Hindlimb muscle (tissue), 1 donor: ENCODE data around the gene PIK3CD. TPM values are rescaled to one million over a fixed set of nuclear protein-coding genes. Genes with fewer than 3 reads are reported as not detected.
"Not testable (repeated sequence)": the region's sequence is repeated elsewhere in the genome, so short reads cannot be mapped to it uniquely, and the experiment has no call there.

ENCODE experiments used
- DNase-seq: peaks from one replicate; pipeline ENCODE4 v3.0.0-alpha.2; 2013
- polyA plus RNA-seq: library from polyadenylated mRNA; unstranded; fragments of 120-200 nt; gene quantifications from one replicate; pipeline ENCODE4 v1.2.1, GENCODE V29; 2013; ENCODE audit not compliant: insufficient read length

Gene PIK3CD
- polyA plus RNA-seq, 1 donor, result 4.2 TPM

DNA sequence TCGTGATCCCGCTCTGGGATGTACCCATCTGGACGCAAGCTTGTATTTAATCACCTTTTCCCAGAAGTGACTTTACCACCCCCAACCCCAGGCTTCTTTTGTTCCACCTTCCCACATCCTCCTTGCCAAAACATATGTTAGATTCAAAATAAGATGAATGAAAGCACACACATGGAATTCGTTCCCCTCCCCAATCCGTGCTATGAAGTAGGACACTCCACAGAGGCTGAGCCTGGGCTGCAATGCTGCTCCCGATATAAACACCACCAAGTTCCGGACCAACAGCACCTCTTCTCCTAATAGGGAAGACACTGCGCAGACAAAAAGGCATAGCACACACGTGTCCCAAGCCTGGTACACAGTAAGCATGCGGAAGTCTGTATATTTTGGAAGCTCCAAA, 86.1 kb downstream of the PIK3CD start:
- no peak for DNase-seq

DNA sequence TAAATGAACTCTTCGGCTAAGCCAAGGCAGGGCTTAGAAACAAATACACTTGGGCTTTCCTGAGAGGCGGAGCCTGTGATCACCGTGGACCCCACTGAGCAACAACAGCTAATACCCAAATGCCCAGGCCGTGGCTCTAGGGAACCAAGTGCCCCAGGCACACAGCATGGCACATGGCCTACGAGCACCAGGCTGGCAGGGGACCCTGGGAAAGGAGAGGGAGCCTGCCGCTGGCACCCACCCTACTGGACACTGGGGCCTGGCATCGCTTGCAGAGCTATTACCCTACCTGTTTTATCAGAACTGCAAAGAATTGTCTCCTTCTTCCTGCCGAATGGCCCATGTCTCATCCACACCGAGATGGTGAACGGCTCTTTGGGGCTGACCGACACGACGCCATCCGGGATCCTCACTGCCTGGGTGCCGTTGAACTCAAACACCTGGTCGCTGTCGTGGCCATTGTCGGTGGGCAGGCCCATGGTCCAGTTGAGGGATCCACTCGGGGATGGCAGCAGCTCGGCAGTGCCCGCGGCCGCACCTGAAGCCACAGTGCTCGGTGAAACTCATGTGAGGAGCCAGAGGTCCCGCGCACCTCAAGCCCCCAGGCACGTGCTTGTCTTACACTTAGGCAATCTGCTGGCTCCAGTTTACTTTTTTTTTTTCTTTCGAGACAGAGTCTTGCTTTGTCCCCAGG, 92.7 kb downstream of the PIK3CD start:
- no peak for DNase-seq

DNA sequence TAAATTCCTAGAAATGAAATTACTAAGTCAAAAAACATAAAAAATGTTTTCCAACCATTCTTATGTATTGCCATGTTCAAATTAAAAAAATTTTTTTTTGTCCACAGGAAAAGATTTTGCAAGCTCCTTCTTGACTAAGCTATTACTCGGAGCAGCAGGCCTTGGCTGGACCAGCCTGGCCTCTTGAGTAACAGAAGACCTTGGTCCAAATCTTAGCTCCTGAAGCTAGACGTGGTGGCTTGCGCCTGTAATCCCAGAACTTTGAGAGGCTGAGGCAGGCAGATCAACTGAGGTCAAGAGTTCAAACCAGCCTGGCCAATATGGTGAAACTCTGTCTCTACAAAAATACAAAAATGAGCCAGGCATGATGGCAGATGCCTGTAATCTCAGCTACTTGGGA, 94.7 kb downstream of the PIK3CD start:
- no peak for DNase-seq

DNA sequence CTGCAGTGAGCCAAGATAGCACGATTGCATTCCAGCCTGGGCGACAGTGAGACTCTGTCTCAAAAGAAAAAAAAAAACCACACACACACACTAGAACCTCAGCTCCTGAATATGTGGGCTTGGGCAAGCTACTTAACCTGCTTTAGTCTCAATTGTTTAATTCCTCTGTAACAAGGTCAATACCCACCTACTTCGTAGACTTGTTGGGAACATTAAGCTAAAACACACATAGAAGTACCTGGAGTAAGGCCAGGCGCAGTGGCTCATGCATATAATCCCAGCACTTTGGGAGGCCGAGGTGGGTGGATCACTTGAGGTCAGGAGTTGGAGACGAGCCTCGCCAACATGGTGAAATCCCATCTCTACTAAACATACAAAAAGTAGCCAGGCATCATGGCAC, 95.1 kb downstream of the PIK3CD start:
- no peak for DNase-seq

DNA sequence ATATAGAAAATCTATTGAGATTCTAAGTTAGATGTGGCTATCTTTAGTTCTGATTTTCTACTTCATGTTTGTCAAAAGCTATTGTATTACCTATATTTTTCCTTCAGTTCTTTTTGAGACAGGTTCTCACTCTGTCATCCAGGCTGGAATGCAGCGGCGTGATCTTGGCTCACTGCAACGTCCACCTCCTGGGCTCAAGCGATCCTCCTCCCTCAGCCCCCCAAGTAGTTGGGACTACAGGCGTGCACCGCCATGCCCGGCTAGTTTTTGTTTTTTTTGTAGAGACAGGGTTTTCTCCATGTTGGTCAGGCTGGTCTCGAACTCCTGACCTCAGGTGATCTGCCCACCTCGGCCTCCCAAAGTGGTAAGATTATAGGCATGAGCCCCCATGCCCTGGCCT, 96.9 kb downstream of the PIK3CD start:
- not testable (repeated sequence) for DNase-seq

DNA sequence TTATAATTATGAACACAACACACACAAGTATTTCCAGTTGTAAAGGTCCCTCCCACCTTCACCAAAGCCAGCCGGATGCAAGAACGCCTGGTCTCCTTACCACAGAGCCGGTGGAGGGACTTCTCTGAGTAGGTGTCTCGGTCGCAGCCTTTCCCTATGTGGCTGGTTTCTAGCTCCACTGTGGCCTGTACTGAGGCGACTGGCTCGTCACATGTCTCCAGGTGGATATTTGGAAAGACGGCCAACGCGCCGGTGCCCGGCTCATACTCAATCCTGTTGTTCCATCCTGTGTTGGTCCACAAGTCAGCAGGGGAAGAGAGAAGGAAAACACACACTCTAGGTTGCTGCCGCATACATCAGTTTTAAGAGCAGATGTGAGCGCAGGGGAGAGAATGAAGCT, 97.8 kb downstream of the PIK3CD start:
- no peak for DNase-seq

DNA sequence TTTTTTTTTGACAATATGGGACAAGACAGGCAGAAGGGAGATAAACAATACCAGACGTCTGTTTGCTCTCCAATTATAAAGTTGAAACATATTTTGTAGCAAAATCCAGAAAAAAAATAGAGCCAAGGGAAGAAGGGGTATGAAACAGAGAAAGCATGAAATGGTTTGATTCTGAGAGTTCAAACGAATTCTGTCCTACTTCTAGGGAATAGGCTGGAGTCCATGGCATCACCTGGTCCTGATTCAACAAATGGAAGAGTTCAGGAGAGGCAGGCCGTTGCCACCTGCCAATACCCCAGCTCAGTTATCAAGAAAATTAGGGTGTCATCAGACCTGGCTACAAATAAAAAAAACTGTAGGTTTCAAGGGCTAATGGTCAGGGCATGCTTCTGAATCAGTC, 100.4 kb downstream of the PIK3CD start:
- no peak for DNase-seq

DNA sequence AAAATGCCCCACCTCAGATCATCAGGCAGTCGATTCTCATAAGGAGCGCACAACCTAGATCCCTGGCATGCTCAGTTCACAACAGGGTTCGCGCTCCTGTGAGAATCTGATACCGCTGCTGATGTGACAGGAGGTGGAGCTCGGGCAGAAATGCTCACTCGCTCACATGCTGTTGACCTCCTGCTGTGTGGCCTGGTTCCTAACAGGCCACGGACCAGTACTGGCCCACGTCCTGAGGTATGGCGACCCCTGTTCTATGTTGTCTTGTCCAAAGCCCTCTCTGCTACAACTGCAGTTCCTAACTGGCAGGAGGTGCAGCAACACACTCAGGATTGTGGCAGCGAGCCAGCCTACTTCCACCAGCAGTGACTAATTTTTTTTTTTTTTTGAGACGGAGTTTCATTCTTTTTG, 101.6 kb downstream of the PIK3CD start:
- no peak for DNase-seq

DNA sequence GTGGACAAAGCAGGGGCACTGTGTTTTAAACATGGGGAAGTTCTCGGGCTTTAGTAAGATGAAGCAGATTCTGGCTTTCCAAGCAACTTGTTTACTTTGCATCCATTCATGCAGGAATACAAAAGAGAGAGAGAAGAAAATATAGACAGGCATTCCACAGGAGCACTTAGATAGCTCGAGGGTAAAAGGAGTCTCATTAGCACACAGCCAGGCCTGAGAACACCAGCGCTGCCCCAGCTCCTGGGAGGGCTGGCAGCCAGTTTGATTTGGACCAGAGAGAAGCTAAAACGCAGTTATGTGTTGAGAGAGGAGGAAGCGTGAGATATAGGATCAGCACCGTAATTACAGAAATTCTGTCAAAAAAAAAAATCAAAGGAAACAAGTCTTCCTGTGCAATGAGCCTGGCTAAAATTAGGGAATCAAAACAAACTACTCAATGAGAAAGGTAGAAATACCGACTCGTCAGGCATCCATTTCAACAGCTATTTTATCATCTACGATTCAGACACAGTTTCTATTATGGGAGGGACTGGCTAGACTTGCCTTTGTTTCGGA, 104.0 kb downstream of the PIK3CD start:
- no peak for DNase-seq

DNA sequence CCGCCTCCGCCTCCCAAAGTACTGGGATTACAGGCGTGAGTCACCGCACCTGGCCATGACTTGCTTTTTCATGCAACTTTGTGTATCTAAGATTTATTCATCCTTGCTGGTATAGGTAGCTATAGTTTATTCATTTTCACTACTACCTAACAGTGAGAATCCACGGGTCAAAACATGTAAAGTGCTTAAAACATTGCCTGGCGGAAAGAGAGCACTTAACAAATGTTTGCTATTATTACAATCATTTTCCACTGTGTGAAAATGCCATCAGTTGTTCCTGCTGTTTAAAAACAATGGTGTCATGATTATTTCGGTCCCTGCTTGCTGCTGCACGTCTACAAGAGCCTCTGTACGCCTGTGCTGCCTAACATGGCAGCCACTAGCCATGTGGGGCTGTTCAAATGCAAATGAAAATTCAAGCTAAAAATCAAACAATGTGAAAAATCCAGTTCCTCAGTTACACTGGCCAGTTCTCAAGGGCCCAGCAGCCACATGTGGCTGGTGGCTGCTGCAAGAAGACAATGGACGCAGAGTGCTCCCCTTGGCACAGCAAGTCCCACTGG, 107.1 kb downstream of the PIK3CD start:
- DNase-seq, result no peak

DNA sequence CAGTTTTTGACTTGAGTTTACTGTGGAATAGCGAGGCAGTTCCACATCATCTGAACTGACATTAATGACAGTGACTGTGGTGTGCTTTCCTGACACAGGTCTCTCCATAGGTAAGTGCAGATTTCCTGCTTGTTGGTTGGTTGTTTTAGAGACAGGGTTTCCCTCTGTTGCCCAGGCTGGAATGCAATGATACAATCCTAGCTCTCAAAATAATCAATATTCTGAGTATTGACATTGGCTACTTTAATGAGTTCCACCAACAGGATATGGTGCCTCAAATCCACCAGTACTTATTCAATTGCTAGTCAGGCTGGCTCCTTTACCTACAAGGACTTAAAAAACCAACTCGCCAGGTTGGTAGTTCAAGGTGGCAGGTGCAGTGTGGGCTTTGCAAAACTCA, 108.4 kb downstream of the PIK3CD start:
- no peak for DNase-seq

DNA sequence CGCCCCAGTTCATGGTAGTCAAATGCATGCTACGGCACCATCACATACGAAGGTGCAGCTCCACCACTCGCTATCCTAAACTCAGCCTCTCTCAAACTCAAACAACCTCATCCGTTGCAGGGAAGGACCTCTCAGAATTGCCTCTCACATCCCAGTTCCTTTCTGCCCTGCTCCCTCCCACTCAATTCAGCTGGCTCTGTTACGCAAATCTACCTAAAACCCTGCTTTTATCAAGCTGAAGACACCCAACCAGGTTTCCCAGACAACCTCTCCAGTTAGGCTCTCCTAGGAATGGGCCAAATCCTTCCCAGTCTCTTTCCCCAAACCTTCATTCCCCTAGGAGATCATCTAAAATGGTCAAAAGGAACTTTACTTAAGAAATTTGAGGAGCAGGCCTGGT, 109.3 kb downstream of the PIK3CD start:
- DNase-seq, result no peak

DNA sequence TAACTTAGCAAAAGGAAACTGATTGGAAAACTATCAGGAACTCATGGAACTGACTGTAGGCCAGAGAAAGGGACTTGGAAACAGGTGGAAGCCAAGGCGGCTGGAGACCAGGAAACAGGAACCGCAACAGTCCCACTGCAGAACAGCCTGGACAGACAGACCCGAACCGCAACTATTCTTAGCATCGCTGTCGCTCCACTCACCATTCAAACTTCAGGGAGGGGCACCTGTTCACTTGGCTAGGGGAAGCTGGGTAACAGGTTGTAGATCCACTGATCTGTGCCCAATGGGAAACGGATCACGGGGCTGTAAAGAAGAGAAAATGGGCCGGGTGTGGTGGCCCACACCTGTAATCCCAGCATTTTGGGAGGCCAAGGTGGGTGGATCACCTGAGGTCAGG, 110.3 kb downstream of the PIK3CD start:
- DNase-seq, result no peak

DNA sequence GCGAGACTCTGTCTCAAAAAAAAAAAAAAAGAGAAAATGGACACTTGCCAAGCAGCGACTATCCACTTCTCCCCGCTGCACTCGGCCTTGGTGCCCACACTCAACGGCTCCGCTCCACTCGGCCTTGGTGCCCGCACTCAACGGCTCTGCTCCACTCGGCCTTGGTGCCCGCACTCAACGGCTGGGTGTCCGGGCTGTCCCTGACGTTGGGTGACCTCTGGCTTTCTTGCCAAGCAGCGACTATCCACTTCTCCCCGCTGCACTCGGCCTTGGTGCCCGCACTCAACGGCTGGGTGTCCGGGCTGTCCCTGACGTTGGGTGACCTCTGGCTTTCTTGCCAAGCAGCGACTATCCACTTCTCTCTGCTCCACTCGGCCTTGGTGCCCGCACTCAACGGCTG, 110.9 kb downstream of the PIK3CD start:
- DNase-seq, result not testable (repeated sequence)

DNA sequence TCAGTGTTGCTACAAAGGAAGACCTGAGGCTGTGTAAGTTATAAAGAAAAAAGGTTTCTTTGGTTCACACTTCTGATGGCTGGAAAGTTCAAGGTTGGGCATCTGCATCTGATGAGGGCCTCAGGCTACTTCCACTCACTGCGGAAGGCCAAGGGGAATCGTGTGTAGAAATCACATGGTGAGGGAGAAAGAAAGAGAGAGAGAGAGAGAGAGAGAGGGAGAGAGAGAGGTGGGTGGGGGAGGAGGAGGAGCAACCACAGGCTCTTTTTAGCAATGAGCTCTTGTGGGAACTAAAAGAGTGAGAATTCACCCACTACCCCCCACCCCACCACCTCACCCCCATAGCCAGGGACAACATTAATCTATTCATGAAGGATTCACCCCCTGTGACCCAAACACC, 112.4 kb downstream of the PIK3CD start:
- no peak for DNase-seq

DNA sequence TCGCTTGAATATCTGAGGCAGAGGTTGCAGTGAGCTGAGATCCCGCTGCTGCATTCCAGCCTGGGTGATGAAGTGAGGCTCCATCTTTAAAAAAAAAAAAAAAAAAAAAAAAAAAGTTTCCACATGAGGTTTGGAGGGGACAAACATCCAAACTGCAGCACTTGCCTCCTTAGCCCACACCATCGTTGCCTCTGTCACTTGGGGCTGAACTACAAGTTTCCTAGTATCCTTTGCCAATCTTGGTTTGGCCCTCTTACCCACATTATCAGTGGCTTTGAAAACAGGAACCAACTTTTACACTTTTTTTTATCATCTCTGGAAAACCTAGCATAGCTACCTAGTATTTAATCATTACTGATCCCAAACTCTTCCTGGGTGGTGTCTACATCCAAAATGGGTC, 113.0 kb downstream of the PIK3CD start:
- no peak for DNase-seq

DNA sequence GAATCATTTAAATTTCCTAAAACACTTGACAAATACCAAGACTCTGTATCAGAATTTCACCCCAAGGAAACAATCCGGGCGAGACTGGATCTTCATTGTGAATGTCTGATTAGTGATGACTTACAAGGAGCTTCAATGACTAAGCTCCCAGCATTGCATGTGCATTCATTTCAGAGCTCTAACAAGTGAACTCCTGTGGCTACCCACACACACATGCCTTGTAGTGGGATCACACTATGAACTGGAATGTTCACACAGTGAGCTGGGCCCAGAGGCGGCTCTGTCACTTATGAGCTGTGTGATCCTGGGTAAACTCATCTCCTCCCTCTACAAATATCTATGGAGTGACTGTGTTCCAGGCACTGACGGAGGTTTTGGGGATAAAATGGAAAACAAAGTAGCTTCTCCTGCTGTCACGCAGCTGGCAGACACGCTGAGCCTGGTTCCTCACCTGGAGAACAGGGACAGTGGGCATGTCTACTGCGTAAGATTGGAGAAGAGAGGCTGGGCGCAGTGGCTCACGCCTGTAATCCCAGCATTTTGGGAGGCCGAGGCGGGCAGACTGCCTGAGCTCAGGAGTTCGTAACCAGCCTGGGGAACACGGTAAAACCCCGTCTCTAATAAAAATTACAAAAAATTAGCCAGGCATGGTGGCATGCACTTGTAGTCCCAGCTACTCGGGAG, 115.4 kb downstream of the PIK3CD start:
- DNase-seq, result no peak

DNA sequence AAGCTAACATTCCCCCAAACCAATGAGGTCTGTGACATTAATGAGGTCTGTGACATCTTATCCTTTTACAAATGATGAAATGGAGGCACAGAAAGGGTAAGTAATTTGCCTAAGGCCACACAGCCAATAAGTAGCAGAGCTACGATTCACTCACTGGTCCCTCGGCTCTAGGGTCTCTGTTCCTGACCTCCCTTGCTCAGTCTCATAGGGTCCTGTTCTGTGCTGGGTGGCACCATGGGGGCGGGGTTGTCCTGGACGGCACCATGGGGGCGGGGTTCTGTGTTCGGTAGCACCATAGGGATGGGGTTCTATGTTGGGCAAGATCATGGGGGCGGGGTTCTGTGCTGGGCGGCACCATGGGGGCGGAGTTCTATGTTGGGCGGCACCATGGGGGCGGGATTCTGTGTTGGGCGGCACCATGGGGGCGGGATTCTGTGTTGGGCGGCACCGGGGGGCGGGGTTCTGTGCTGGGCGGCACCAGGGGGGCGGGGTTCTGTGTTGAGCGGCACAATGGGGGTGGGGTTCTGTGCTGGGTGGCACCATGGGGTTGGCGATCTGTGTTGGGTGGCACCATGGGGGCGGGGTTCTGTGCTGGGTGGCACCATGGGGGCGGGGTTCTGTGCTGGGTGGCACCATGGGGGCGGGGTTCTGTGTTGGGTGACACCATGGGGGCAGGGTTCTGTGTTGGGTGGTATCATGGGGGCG, 116.6 kb downstream of the PIK3CD start:
- no peak for DNase-seq

DNA sequence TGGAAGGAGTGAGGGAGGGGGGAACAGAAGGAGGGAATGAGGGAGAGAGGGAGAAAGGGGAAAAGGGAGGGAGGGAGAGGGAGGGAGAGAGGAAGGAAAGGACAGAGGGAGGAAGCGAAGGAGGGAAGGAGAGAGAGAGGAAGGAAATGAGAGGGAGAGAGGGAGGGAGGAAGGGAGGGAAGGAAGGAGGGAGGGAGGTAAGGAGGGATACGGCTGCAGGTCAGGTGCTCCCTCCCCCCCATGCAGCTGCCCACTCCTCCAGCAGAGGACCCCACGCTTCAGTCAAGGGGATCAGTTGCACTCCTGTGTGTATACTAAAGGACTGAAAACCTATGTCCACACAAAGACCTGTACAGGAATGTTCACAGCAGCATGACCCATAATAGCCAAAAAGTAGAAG, 117.5 kb downstream of the PIK3CD start:
- no peak for DNase-seq

DNA sequence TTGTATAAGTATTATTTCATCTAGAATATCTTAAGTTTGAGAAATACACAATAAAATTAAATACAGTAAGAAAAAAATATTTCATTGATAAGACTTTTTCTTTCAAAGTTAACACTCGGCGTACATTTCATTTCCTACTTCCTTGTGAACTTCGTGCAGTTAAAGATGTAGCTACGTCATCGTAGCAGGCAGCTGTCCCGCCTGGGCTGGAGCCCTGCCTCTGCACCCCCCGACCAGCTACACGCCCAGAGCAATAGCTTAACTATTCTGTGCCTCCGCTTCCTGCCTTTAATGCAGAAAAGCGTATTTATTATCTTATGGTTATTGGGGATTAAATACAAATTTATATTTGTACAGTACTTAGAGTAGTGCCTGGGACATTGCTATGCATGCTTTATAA, 118.8 kb downstream of the PIK3CD start:
- DNase-seq, result peak; percentile 32

DNA sequence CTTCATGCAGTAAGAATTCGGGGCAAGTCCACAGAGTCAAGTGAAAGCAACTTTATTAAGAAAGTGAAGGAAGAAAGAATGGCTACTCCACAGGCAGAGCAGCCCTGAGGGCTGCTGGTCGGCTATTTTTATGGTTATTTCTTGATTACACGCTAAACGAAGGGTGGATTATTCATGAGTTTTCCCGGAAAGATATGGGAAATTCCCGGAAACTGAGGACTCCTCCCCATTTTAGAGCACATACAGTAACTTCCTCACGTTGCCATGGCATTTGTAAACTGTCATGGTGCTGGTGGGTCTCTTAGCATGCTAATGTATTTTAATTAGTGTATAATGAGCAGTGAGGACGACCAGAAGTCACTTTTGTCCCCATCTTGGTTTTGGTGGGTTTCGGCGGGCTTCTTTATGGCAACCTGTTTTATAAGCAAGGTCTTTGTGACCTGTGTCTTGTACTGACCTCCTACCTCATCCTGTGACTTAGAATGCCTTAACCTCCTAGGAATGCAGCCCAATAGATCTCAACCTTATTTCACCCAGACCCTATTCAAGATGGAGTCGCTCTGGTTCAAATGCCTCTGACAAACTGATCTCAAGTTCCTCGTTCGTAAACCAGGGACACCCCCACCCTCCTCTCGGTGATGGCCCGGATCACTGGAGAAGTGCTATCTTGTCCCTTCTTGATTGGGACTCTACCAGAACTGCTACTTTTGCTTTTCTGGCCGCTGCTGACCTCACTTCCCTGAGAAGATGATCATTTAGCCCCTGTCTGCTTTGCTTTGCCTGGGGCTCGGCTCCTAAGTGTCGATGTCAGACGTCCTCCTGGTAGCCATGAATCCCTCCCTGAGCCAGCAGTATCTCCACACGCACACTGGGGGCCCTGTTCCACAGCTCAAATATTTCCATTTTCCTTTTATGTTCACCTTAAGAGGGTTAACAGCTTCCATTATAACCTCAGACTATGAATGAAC, 123.5 kb downstream of the PIK3CD start:
- no peak for DNase-seq

DNA sequence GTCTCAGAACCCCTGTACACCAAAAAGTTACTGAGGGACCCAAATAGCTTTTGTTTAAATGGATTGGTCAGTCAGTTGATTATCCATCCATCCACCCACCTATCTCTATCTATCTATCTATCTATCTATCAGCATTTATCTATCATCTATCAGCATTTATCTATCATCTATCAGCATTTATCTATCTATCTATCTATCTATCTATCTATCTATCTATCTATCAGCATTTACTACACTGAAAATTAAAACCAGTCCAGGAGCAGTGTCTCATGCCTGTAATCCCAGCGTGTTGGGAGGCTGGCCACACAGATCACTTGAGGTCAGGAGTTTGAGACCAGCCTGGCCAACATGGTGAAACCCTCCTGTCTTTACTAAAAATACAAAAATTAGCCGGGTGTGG, 125.2 kb downstream of the PIK3CD start:
- no peak for DNase-seq
